Measurements from ENCODE around the gene NCOA5. TPM values are rescaled to one million over a fixed set of nuclear protein-coding genes. Genes with fewer than 3 reads are reported as not detected.

NCOA5 gene
- total RNA-seq, 1 donor from 2014 or later, result 19.4 TPM

GRCh38 chr20:46013322-46013828 lies 76.4 kb downstream of the NCOA5 start:
- intact Hi-C loops (cut with DNase I), result no loop called here
- ATAC-seq, result no peak
- DNase-seq (ENCODE audit: missing footprints), result no peak

GRCh38 chr20:46012921-46013320 lies 76.8 kb downstream of the NCOA5 start:
- no peak for DNase-seq (ENCODE audit: missing footprints)
- intact Hi-C loops (cut with DNase I), result no loop called here
- no peak for ATAC-seq

GRCh38 chr20:46011631-46012482 lies 77.9 kb downstream of the NCOA5 start:
- DNase-seq (ENCODE audit: missing footprints) (peak; percentile 93), ATAC-seq (peak; percentile 31)
- intact Hi-C loops (cut with DNase I), result no loop called here

Other genes starting within 250 kb of the NCOA5 start
- 29.4 TPM for gene ACOT8, start 232.6 kb downstream of the NCOA5 start, total RNA-seq
- gene ZSWIM3, start 232.3 kb downstream of the NCOA5 start, total RNA-seq, result 2.1 TPM
- 11.4 TPM for gene ZSWIM1, start 208.7 kb downstream of the NCOA5 start, total RNA-seq
- gene SPATA25, start 202.3 kb downstream of the NCOA5 start, total RNA-seq, result 2.0 TPM
- 5.0 TPM for gene NEURL2, start 198.8 kb downstream of the NCOA5 start, total RNA-seq
- gene CTSA, start 198.6 kb downstream of the NCOA5 start, total RNA-seq, result 113 TPM
- 156 TPM for gene PLTP, start 177.8 kb downstream of the NCOA5 start, total RNA-seq
- 22.5 TPM for gene PCIF1, start 155.3 kb downstream of the NCOA5 start, total RNA-seq
- 9.7 TPM for gene ZNF335, start 117.8 kb downstream of the NCOA5 start, total RNA-seq
- gene MMP9, start 81.1 kb downstream of the NCOA5 start, total RNA-seq, result 1.1 TPM
- gene SLC12A5, start 60.7 kb downstream of the NCOA5 start, total RNA-seq, result not detected
- gene CD40, start 28.4 kb upstream of the NCOA5 start, total RNA-seq, result 8.0 TPM
- gene CDH22, start 218.5 kb upstream of the NCOA5 start, total RNA-seq, result 5.2 TPM

Measured in Right ventricle myocardium inferior (tissue), 1 donor.